Colonic mucosa (tissue), 4 donors: Measurements from ENCODE around the gene HOXC5. TPM values are rescaled to one million over a fixed set of nuclear protein-coding genes. Genes with fewer than 3 reads are reported as not detected.

Experiments
- DNase-seq: peaks from one replicate; pipeline ENCODE4 v3.0.0-alpha.2; 2020
- H3K27ac ChIP-seq: fragments of 200-600 bp; one replicate; pipeline ENCODE4 v1.8.0; 2021
- H3K27me3 ChIP-seq: fragments of 200-600 bp; one replicate; pipeline ENCODE4 v1.8.0; 2021
- H3K36me3 ChIP-seq: fragments of 200-600 bp; one replicate; pipeline ENCODE4 v1.8.0; 2021
- H3K4me1 ChIP-seq: fragments of 200-600 bp; one replicate; pipeline ENCODE4 v1.8.0; 2021; ENCODE audit warnings: mild to moderate bottlenecking
- H3K4me3 ChIP-seq: fragments of 200-600 bp; one replicate; pipeline ENCODE4 v1.8.0; 2021
- H3K9ac ChIP-seq, 2 donors: one replicate each; pipeline ENCODE4 v1.7.0; 2013; ENCODE audit warnings: control low read depth in 2 of 2, low read depth in 2 of 2, low read length in 2 of 2
- H3K9me3 ChIP-seq: fragments of 200-600 bp; one replicate; pipeline ENCODE4 v1.8.0; 2021
- intact Hi-C: fragments of 100-400 bp; cut with DNase I; formaldehyde crosslinking; loops from one replicate; pipeline ENCODE4 v1.14.1; 2022
- total RNA-seq, 2 donors: library from RNA; stranded (reverse); fragmentation: NEBNext Ultra II Directional in 1 of 2; extraction: Animal tissue kit (Norgen Biotek cat#: 25700) in 1 of 2; gene quantifications; one replicate each; pipeline ENCODE4 v1.2.1, GENCODE V29; 2021
- TF ChIP-seq, protein P1 (sequence below): fragments of 200-600 bp; IDR thresholded peaks from one replicate; pipeline ENCODE4 v1.8.0; 2022; ENCODE audit warnings: antibody characterized with exemption, mild to moderate bottlenecking
- donor health status: healthy.
- donor health status: DM: no; HTN: no; CAD: no.
- donor health status: DM: no; HTN: no; CAD: no.

HOXC5 gene
- total RNA-seq, 2 donors from 2014 or later, result not detected

- Histone ChIP-seq H3K27ac (no peak overlapping the region), H3K4me3 (no peak overlapping the region), H3K9ac (no peak overlapping the region), H3K9me3 (no peaks in the 10 kb centered on the region), H3K4me1 (no peaks in the 10 kb centered on the region), H3K36me3 (no peaks in the 10 kb centered on the region), H3K27me3 (peaks cover 49% of the 10 kb centered on the region)
- DNase-seq, result no peak
- intact Hi-C loops, result no loop called here
- TF ChIP-seq, protein P1, sequence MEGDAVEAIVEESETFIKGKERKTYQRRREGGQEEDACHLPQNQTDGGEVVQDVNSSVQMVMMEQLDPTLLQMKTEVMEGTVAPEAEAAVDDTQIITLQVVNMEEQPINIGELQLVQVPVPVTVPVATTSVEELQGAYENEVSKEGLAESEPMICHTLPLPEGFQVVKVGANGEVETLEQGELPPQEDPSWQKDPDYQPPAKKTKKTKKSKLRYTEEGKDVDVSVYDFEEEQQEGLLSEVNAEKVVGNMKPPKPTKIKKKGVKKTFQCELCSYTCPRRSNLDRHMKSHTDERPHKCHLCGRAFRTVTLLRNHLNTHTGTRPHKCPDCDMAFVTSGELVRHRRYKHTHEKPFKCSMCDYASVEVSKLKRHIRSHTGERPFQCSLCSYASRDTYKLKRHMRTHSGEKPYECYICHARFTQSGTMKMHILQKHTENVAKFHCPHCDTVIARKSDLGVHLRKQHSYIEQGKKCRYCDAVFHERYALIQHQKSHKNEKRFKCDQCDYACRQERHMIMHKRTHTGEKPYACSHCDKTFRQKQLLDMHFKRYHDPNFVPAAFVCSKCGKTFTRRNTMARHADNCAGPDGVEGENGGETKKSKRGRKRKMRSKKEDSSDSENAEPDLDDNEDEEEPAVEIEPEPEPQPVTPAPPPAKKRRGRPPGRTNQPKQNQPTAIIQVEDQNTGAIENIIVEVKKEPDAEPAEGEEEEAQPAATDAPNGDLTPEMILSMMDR, result no peak
Observed at GRCh38 chr12:54059668-54060067, 26.8 kb downstream of the HOXC5 start.

- Histone ChIP-seq H3K27ac (no peak overlapping the region), H3K9me3 (no peaks in the 10 kb centered on the region), H3K9ac (no peak overlapping the region), H3K4me1 (no peaks in the 10 kb centered on the region), H3K4me3 (no peak overlapping the region), H3K27me3 (peaks cover 44% of the 10 kb centered on the region), H3K36me3 (no peaks in the 10 kb centered on the region)
- TF ChIP-seq, protein P1, result no peak
- intact Hi-C loops, result no loop called here
- no peak for DNase-seq
Observed at GRCh38 chr12:54060174-54060974, 27.5 kb downstream of the HOXC5 start.

DNA sequence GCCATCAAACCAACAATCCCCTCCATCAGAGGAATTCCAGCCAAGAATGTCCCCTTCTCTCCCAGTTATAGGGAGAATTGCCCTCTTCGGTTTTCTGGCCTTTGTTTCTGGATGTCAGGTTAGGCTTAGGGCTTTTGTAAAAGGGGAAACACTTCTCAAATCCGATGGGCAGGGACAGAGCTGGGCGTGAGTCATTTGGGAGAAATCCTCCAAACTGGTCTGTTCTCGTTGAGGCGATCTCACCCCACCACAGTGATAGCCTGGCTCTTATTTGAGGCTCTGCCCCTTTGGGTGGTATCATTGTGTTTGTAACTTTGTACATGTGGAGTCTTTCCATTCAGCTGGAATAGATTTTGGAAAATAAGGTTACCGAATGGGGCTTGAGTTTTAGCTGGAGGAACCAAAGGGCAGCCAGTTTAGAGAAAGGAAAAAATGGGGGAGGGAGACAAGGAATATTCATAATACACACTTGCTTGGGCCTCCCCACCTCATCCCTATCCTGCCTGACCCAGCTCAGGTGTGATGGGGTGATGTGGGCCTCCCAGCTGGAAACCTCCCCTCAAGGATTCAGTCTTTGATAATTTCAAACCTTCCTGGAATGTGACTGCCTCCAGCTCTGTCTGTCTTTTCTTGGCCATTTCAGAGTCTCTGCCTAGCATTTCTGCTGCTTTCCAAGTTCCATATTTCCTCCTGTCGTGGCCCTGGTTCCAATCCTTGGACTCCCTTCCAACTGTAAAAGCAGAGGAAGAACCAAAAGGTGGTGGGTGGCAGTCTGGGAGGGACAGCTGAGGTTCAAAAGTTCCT, 28.3 kb downstream of the HOXC5 start:
- TF ChIP-seq, protein P1, result no peak
- H3K27ac ChIP-seq, result no peak overlapping the region
- DNase-seq, result no peak
- peaks cover 36% of the 10 kb centered on the region for H3K27me3 ChIP-seq
- no peaks in the 10 kb centered on the region for H3K36me3 ChIP-seq
- intact Hi-C loops, result no loop called here
- H3K9me3 ChIP-seq, result no peaks in the 10 kb centered on the region
- no peaks in the 10 kb centered on the region for H3K4me1 ChIP-seq
- no peak overlapping the region for H3K4me3 ChIP-seq
- no peak overlapping the region for H3K9ac ChIP-seq

DNA sequence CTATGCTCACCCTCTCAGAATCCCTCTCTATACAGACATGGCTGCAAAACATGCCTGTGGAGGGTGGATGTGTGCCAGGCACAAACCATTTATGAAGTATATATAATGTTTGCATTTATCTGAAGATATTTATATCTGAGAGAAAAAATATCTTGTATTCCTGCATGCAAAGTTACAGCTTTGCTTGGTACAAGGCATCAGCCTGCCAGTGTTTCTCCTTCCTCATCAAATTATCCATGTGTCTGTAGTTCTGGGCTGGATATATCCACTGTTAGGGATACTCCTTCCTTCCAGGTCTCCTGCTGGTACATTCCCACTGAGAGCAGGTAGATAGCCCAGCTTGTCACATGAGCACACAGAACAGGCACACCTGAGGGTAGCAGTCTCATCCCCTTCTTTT, 32.8 kb downstream of the HOXC5 start:
- no peak for DNase-seq
- Histone ChIP-seq H3K27ac (no peak overlapping the region), H3K27me3 (peaks cover 15% of the 10 kb centered on the region), H3K4me3 (no peak overlapping the region), H3K9me3 (no peaks in the 10 kb centered on the region), H3K9ac (no peak overlapping the region), H3K4me1 (no peaks in the 10 kb centered on the region), H3K36me3 (no peaks in the 10 kb centered on the region)
- TF ChIP-seq, protein P1, result no peak
- intact Hi-C loops, result no loop called here

DNA sequence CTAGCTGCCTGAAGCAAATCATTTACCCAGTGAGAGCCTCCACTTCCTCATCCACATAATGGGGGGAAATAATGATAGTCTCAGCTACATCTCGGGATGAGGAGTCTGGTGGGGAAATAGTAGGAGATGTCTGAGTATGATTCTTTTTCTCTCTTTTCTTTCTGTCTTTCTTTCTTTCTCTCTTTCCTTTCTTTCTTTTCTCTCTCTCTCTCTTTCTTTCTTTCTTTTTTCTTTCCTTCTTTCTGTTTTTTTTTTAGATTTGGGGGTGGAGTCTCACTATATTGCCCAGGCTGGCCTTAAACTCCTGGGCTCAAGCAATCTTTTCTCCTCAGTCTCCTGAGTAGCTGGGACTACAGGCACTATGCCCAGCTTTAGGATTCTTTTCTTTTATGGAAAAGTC, 33.6 kb downstream of the HOXC5 start:
- intact Hi-C loops, result no loop called here
- Histone ChIP-seq H3K27ac (no peak overlapping the region), H3K27me3 (peaks cover 8% of the 10 kb centered on the region), H3K36me3 (no peaks in the 10 kb centered on the region), H3K9me3 (no peaks in the 10 kb centered on the region), H3K4me1 (no peaks in the 10 kb centered on the region), H3K4me3 (no peak overlapping the region), H3K9ac (no peak overlapping the region)
- no peak for DNase-seq
- TF ChIP-seq, protein P1, result no peak
